ENCODE data around the gene FASN. TPM values are rescaled to one million over a fixed set of nuclear protein-coding genes. Genes with fewer than 3 reads are reported as not detected.

Gene FASN
- total and polyA plus RNA-seq, 2 experiments from 2014 or later, result 12.7 to 38.2 TPM

GRCh38 chr17:82059272-82060000 lies 38.6 kb downstream of the FASN start:
- WGBS, 2 experiments (ENCODE audit: low coverage in 1 of 2, low lambda C conversion rate in 2 of 2, missing lambda C conversion rate in 2 of 2), result 65 to 72% methylated on average over 18 to 19 of the region's 19 CpGs
- H3K9ac ChIP-seq, result no peak overlapping the region
- H3K9me2 ChIP-seq (ENCODE audit: insufficient read depth), result no peaks in the 10 kb centered on the region
- H3K4me3 ChIP-seq, result no peak overlapping the region
- TF ChIP-seq EZH2phosphoT487 (IDR thresholded peaks at IDR 0.05; ENCODE audit: insufficient read depth, low read depth) (no peak), EZH2 (IDR thresholded peaks at IDR 0.05; ENCODE audit: insufficient read depth, poor library complexity, severe bottlenecking) (no peak)
- no peaks in the 10 kb centered on the region for H3K9me3 ChIP-seq (ENCODE audit: low read depth)
- no peaks in the 10 kb centered on the region for H3F3A ChIP-seq (ENCODE audit: insufficient read depth)
- peaks cover 19% of the 10 kb centered on the region for H3K79me2 ChIP-seq (ENCODE audit: insufficient read depth)
- H3K4me1 ChIP-seq (ENCODE audit: insufficient read depth), result peaks cover 3% of the 10 kb centered on the region; the same call in 1 of the 2 replicates
- no peak overlapping the region for H2AFZ ChIP-seq
- DNase-seq, result no peak
- H3K36me3 ChIP-seq (ENCODE audit: low read depth), result no peaks in the 10 kb centered on the region
- H4K20me1 ChIP-seq (ENCODE audit: insufficient read depth), result no peaks in the 10 kb centered on the region
- H3K4me2 ChIP-seq (ENCODE audit: unreplicated experiment), result no peak overlapping the region
- in situ Hi-C loops (cut with MboI), result no loop called here
- H3K27ac ChIP-seq, result no peak overlapping the region
- H3K27me3 ChIP-seq (replicated peaks; ENCODE audit: insufficient read depth), result no peaks in the 10 kb centered on the region

GRCh38 chr17:82058855-82059249 lies 39.2 kb downstream of the FASN start:
- H3K9me2 ChIP-seq (ENCODE audit: insufficient read depth), result no peaks in the 10 kb centered on the region
- no peaks in the 10 kb centered on the region for H4K20me1 ChIP-seq (ENCODE audit: insufficient read depth)
- no peaks in the 10 kb centered on the region for H3K36me3 ChIP-seq (ENCODE audit: low read depth)
- no peaks in the 10 kb centered on the region for H3F3A ChIP-seq (ENCODE audit: insufficient read depth)
- WGBS, 2 experiments (ENCODE audit: low coverage in 1 of 2, low lambda C conversion rate in 2 of 2, missing lambda C conversion rate in 2 of 2), result 76 to 77% methylated on average over 10 of the region's 10 CpGs
- H3K27me3 ChIP-seq (replicated peaks; ENCODE audit: insufficient read depth), result no peaks in the 10 kb centered on the region
- H3K4me3 ChIP-seq, result no peak overlapping the region
- H3K4me2 ChIP-seq (ENCODE audit: unreplicated experiment), result no peak overlapping the region
- H3K4me1 ChIP-seq (ENCODE audit: insufficient read depth), result no peaks in the 10 kb centered on the region
- TF ChIP-seq EZH2phosphoT487 (IDR thresholded peaks at IDR 0.05; ENCODE audit: insufficient read depth, low read depth) (no peak), EZH2 (IDR thresholded peaks at IDR 0.05; ENCODE audit: insufficient read depth, poor library complexity, severe bottlenecking) (no peak)
- H2AFZ ChIP-seq, result no peak overlapping the region
- H3K27ac ChIP-seq, result no peak overlapping the region
- H3K79me2 ChIP-seq (ENCODE audit: insufficient read depth), result peaks cover 18% of the 10 kb centered on the region
- DNase-seq, result no peak
- H3K9ac ChIP-seq, result no peak overlapping the region
- H3K9me3 ChIP-seq (ENCODE audit: low read depth), result no peaks in the 10 kb centered on the region
- in situ Hi-C loops (cut with MboI), result no loop called here

DNA sequence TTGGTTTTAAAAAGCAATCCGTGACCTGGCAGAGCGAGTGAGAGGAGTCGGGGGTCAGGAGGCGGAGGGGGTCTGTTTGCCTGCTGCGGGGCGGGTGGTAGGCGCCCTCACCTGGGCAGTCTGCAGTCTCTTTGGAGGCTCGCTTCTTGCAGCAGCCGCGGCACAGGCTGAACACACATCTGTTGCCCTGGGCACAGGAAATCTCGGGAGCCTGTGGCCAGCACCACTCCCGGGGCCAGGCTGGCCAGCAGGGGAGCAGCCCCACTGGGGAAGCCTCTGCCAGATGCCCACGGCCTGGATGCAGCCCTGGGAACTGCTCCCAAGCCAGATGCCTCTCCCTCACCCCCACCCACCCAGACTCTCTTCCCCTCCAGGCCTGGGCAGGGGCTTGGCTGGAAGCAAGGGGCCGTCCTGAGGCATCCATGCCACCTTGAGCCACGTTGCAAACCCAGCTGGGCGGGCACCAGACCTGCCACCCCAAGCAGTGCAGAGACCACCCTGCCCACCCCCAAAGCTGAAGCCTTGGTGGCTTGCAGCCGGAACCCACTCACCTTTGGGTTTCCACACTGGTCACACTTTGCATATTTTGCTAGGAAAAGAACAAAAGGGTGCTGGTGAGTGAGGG lies 39.7 kb downstream of the FASN start:
- in situ Hi-C loops (cut with MboI), result no loop called here
- H4K20me1 ChIP-seq (ENCODE audit: insufficient read depth), result no peaks in the 10 kb centered on the region
- TF ChIP-seq EZH2phosphoT487 (IDR thresholded peaks at IDR 0.05; ENCODE audit: insufficient read depth, low read depth) (no peak), EZH2 (IDR thresholded peaks at IDR 0.05; ENCODE audit: insufficient read depth, poor library complexity, severe bottlenecking) (no peak)
- H3K9me3 ChIP-seq (ENCODE audit: low read depth), result no peaks in the 10 kb centered on the region
- H3F3A ChIP-seq (ENCODE audit: insufficient read depth), result no peaks in the 10 kb centered on the region
- no peak overlapping the region for H2AFZ ChIP-seq
- H3K79me2 ChIP-seq (ENCODE audit: insufficient read depth), result peaks cover 19% of the 10 kb centered on the region
- no peak overlapping the region for H3K4me2 ChIP-seq (ENCODE audit: unreplicated experiment)
- no peak for DNase-seq
- no peaks in the 10 kb centered on the region for H3K36me3 ChIP-seq (ENCODE audit: low read depth)
- no peaks in the 10 kb centered on the region for H3K9me2 ChIP-seq (ENCODE audit: insufficient read depth)
- H3K9ac ChIP-seq, result no peak overlapping the region
- no peaks in the 10 kb centered on the region for H3K4me1 ChIP-seq (ENCODE audit: insufficient read depth)
- no peak overlapping the region for H3K27ac ChIP-seq
- H3K27me3 ChIP-seq (replicated peaks; ENCODE audit: insufficient read depth), result no peaks in the 10 kb centered on the region
- no peak overlapping the region for H3K4me3 ChIP-seq
- 73 to 89% methylated on average over 9 to 17 of the region's 17 CpGs for WGBS, 2 experiments (ENCODE audit: low coverage in 1 of 2, low lambda C conversion rate in 2 of 2, missing lambda C conversion rate in 2 of 2)

DNA sequence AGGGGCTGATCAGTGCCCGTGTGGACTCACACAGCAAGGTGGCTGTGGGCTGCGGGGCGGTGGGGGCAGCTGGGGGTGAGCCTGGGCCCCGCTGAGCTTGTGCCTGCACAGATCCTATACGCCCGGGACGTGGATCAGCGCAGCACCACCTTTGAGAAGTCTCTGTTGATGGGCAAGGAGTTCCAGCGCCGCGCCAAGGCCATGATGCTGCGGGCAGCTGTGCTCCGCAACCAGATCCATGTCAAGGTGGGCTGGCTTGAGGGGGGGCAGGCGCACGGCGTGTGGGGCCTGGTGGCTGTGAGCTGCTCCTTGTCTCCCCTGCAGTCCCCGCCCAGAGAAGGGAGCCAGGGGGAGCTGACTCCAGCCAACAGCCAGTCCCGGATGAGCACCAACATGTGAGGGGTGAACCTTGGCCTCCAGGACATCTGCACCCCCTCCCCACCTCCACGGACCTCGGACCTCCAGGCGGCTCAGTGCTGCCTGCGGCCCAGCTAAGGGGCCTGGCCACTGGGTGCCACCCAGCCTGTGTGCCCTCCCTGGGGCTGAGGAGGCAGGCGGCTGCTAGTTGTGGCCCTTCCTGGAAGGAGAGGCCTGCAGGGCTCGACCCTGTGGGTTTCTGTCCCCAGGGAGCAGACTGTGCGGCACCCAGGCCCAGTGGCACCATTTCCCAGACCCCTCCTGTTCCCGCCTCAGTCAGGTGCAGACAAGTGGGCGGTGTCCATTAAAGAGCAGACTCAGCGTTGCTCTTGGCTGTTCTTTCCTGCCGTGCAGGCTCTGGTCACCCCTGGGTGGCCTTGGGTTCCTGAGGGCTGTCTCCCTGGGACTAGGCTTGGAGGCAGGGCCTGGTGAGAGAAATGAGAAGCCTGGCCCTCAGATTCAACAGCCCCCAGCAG lies 41.1 kb downstream of the FASN start:
- Histone ChIP-seq H2AFZ (no peak overlapping the region), H3K9ac (no peak overlapping the region), H3K9me3 (ENCODE audit: low read depth) (no peaks in the 10 kb centered on the region), H3K4me1 (ENCODE audit: insufficient read depth) (peaks cover 6% of the 10 kb centered on the region), H3K4me2 (ENCODE audit: unreplicated experiment) (no peak overlapping the region), H3F3A (ENCODE audit: insufficient read depth) (no peaks in the 10 kb centered on the region), H3K27me3 (replicated peaks; ENCODE audit: insufficient read depth) (no peaks in the 10 kb centered on the region), H3K4me3 (no peak overlapping the region), H3K36me3 (ENCODE audit: low read depth) (no peaks in the 10 kb centered on the region), H3K27ac (no peak overlapping the region), H3K79me2 (ENCODE audit: insufficient read depth) (peaks cover 23% of the 10 kb centered on the region), H3K9me2 (ENCODE audit: insufficient read depth) (no peaks in the 10 kb centered on the region), H4K20me1 (ENCODE audit: insufficient read depth) (no peaks in the 10 kb centered on the region)
- 83 to 87% methylated on average over 23 to 29 of the region's 29 CpGs for WGBS, 2 experiments (ENCODE audit: low coverage in 1 of 2, low lambda C conversion rate in 2 of 2, missing lambda C conversion rate in 2 of 2)
- no peak for TF ChIP-seq EZH2phosphoT487 (IDR thresholded peaks at IDR 0.05; ENCODE audit: insufficient read depth, low read depth)
- TF ChIP-seq EZH2 (IDR thresholded peaks at IDR 0.05; ENCODE audit: insufficient read depth, poor library complexity, severe bottlenecking), result no peak
- no peak for DNase-seq
- in situ Hi-C loops (cut with MboI), result no loop called here

All from GM23248 (cell line).